GM12878 (cell line): Measurements from ENCODE around the gene ATXN2. TPM values are rescaled to one million over a fixed set of nuclear protein-coding genes. Genes with fewer than 3 reads are reported as not detected.

Experiments used
- ATAC-seq: fragments of 200-7000 bp; cut with Tn5 transposase; 3 replicates; pipeline ENCODE4 v1.9.1; 2020; ENCODE audit warnings: mild to moderate bottlenecking, moderate library complexity
- BruUV-seq: library from RNA; stranded (reverse); fragments of 400-500 nt; replicated peaks from 2 replicates; lab custom pipeline; 2021; lab: Mats Ljungman, UMichigan
- CTCF ChIA-PET: fragments of 300-600 bp; sonication (Branson Sonifier 250); formaldehyde crosslinking; extraction: SDS; loops from one replicate; lab custom pipeline; 2021; ENCODE audit warnings: inconsistent platforms; lab: Yijun Ruan, JAX
- POLR2A ChIA-PET: fragments of 350-600 bp; formaldehyde crosslinking; extraction: SDS; loops from one replicate; lab custom pipeline; 2021; ENCODE audit warnings: inconsistent platforms; lab: Charles Lee
- RAD21 ChIA-PET: fragments of 300-600 bp; sonication (Branson Sonifier 250); formaldehyde crosslinking; loops from one replicate; lab custom pipeline; 2023; ENCODE audit warnings: antibody characterized with exemption; ENCODE audit not compliant: unreplicated experiment; lab: Charles Lee
- SMC1A ChIA-PET: fragments of 300-600 bp; sonication (Branson Sonifier 250); formaldehyde crosslinking; loops from one replicate; lab custom pipeline; 2023; ENCODE audit not compliant: unreplicated experiment, uncharacterized antibody; lab: Charles Lee
- DNase-seq: peaks from one replicate; pipeline ENCODE4 v3.0.0-alpha.2; 2011; ENCODE audit warnings: low read depth, low spot score
- FAIRE-seq: peaks from 3 replicates; lab custom pipeline; 2011; peaks lifted over from hg19 to GRCh38; lab: Jason Lieb, UNC
- H2AFZ ChIP-seq: 2 replicates; pipeline ENCODE4 v1.6.0; 2011; ENCODE audit warnings: low read depth, low read length, control low read depth; ENCODE audit not compliant: control insufficient read depth
- H3K27ac ChIP-seq: 2 replicates; pipeline ENCODE4 v1.5.1; 2011; ENCODE audit warnings: control low read depth; ENCODE audit not compliant: control insufficient read depth, insufficient read depth
- H3K27me3 ChIP-seq, 2 experiments: replicated peaks in 1 of 2; 2 replicates each; pipeline versions ENCODE4 v1.6.0 to v1.6.1; 2011; ENCODE audit warnings: low read length in 1 of 2; ENCODE audit not compliant: control insufficient read depth in 2 of 2, insufficient read depth in 2 of 2
- H3K36me3 ChIP-seq, 2 experiments: 2 replicates each; pipeline ENCODE4 v1.5.1; 2011; ENCODE audit warnings: low read length in 1 of 2; ENCODE audit not compliant: control insufficient read depth in 2 of 2, insufficient read depth in 2 of 2
- H3K4me1 ChIP-seq: 2 replicates; pipeline ENCODE4 v1.6.1; 2011; ENCODE audit warnings: mild to moderate bottlenecking, low read length, moderate library complexity, mixed read lengths; ENCODE audit not compliant: control insufficient read depth, insufficient read depth
- H3K4me2 ChIP-seq: 2 replicates; pipeline ENCODE4 v1.6.0; 2011; ENCODE audit warnings: control low read depth; ENCODE audit not compliant: control insufficient read depth, insufficient read depth
- H3K4me3 ChIP-seq: fragments of 200-600 bp; sonication (generic); 2 replicates; pipeline ENCODE4 v1.5.1; 2016
- H3K79me2 ChIP-seq: 2 replicates; pipeline ENCODE4 v1.6.0; 2011; ENCODE audit warnings: low read length; ENCODE audit not compliant: control insufficient read depth, insufficient read depth
- H3K9ac ChIP-seq: 2 replicates; pipeline ENCODE4 v1.8.0; 2011; ENCODE audit warnings: low read length, control low read depth, mixed read lengths; ENCODE audit not compliant: control insufficient read depth, insufficient read depth
- H3K9me3 ChIP-seq: replicated peaks from 3 replicates; pipeline ENCODE4 v1.5.1; 2011; ENCODE audit warnings: mild to moderate bottlenecking, low read length; ENCODE audit not compliant: control insufficient read depth, insufficient read depth
- H4K20me1 ChIP-seq: 2 replicates; pipeline ENCODE4 v1.6.0; 2011; ENCODE audit not compliant: control insufficient read depth, insufficient read depth
- DPF2 ChIP-seq: fragments of 450-650 bp; IDR thresholded peaks from 2 replicates; pipeline ENCODE4 v1.6.1; 2017; ENCODE audit warnings: mild to moderate bottlenecking
- FOS ChIP-seq: IDR thresholded peaks from 3 replicates; pipeline ENCODE4 v1.6.1; 2011; ENCODE audit warnings: borderline replicate concordance; ENCODE audit not compliant: insufficient read length; ENCODE audit errors: extremely low read depth
- PAX8 ChIP-seq: fragments of 450-650 bp; IDR thresholded peaks from 2 replicates; pipeline ENCODE4 v1.6.1; 2017; ENCODE audit warnings: mild to moderate bottlenecking, moderate library complexity
- RELB ChIP-seq: fragments of 450-650 bp; IDR thresholded peaks from 2 replicates; pipeline ENCODE4 v1.6.1; 2017; ENCODE audit warnings: low read depth, mild to moderate bottlenecking, moderate library complexity
- SRF ChIP-seq, 2 experiments: IDR thresholded peaks; 2 replicates each; pipeline ENCODE4 v1.6.1; 2011; ENCODE audit warnings: low read depth in 2 of 2, low read length in 2 of 2, mild to moderate bottlenecking in 1 of 2, moderate library complexity in 1 of 2
- WGBS: methylation state at CpG from one replicate; pipeline ENCODE4 v1.1.6; 2016; ENCODE audit warnings: low lambda C conversion rate; ENCODE audit not compliant: insufficient replicate concordance, insufficient coverage; ENCODE audit errors: missing lambda C conversion rate; 5-methylcytosine and 5-hydroxymethylcytosine counted together
- in situ Hi-C: fragments of 300-500 bp; cut with MboI; formaldehyde crosslinking; loops from 9 replicates; pipeline ENCODE4 v1.14.3; 2018; ENCODE audit warnings: mixed read lengths
- intact Hi-C: fragments of 100-400 bp; cut with micrococcal nuclease; formaldehyde crosslinking; loops from one replicate; pipeline ENCODE4 v1.14.2; 2022; ENCODE audit not compliant: unreplicated experiment
- polyA plus RNA-seq, 11 experiments: library from polyadenylated mRNA; depleted of rRNA in 4 of 11; unstranded in 6 of 11; stranded (reverse) in 5 of 11; fragments of >200 nt; fragmentation: Nextera tagmentation in 4 of 11; fragmentation: Illumina TruSeq in 1 of 11; extraction: Ambion mirVana in 4 of 11; extraction: Trizol in 1 of 11; gene quantifications; 1 replicate in 1 of 11; 2 replicates in 10 of 11; pipeline versions ENCODE4 v1.2.1 to v1.2.3, GENCODE V29; 2011 to 2016; ENCODE audit warnings: inconsistent platforms in 2 of 11, missing spikeins in 2 of 11, low read depth in 1 of 11
- total RNA-seq, 4 experiments: library from RNA; depleted of rRNA in 3 of 4; stranded (reverse); fragments of >200 nt in 3 of 4; fragmentation: Illumina TruSeq in 1 of 4; extraction: Trizol in 1 of 4; gene quantifications; 2 replicates each; pipeline versions ENCODE4 v1.2.1 to v1.2.3, GENCODE V29; 2013 to 2021

The ATXN2 gene
- total and polyA plus RNA-seq, 10 of the 15 experiments (the other 5 are each of a cell fraction or from before 2014, with no cell fraction given) = 8.8 to 31.5 (median 19.0) TPM

DNA sequence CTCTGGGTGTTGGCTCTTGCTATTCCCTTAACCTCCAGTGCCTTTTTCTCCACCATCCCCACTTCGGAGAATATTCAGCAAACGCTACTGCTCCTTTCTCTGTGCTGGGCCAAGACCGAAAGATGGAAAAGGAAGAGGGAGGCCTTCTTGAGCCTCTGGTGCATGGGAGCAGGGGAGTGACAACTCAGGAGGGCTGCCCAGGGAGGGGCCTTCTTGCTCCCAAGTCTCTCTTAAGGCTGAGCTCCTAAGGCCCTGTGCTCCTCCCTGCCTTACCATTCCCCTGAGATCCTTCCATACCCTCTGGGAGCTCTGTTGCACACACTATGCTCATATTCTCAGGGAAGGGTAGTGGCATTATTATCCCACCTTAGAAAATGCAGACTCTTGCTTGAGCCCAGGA is 158.5 kb downstream of the ATXN2 start (continued):
- TF ChIP-seq RELB (no peak), DPF2 (no peak)

GRCh38 chr12:111440152-111440551 is 159.0 kb downstream of the ATXN2 start:
- H3K36me3 ChIP-seq = peaks cover 20 to 32% of the 10 kb centered on the region in 2 experiments
- DNase-seq (no peak), ATAC-seq (no peak), FAIRE-seq (no peak)
- WGBS = 88% methylated on average over 8 of the region's 8 CpGs
- H3K4me3 ChIP-seq = no peak overlapping the region
- peaks cover 91% of the 10 kb centered on the region for H3K4me1 ChIP-seq
- in situ Hi-C loops = loop anchor here (25.0 kb wide), 1 partner anchor 1772 kb away; the partner anchor contains the start of gene TPCN1
- POLR2A ChIA-PET = interaction anchor here (0.8 to 7.1 kb wide), 4 partner anchors 30 to 37 kb away, joined by 3 to 71 read pairs (median 27); partner anchors contain the start of gene SH2B3
- intact Hi-C loops = no loop called here
- H3K9me3 ChIP-seq = no peaks in the 10 kb centered on the region
- no peak overlapping the region for H3K9ac ChIP-seq
- 0 out of 2 replicates have a peak, but pooled peaks cover 2% of the 10 kb centered on the region for H4K20me1 ChIP-seq
- H3K4me2 ChIP-seq = no peak overlapping the region
- no peaks in the 10 kb centered on the region for H3K27me3 ChIP-seq
- SMC1A ChIA-PET = interaction anchor here (1.0 to 7.8 kb wide), 3 partner anchors 9 to 42 kb away, joined by 4 to 73 read pairs (median 4); no protein-coding TSS in a partner anchor
- H3K27ac ChIP-seq = no peak overlapping the region
- TF ChIP-seq PAX8 (no peak), SRF (IDR thresholded peaks at IDR 0.05; ENCODE audit: low read depth in 2 of 2, low read length in 2 of 2) (0 out of 4 replicates have a peak, but pooled peaks of 1 of the 2 experiments have one; percentile 2), FOS (no peak)
- no TSS peak for BruUV-seq
- RAD21 ChIA-PET = interaction anchor here (1.3 to 22.6 kb wide), 2 partner anchors 12 to 36 kb away, joined by 3 to 804 read pairs; partner anchors contain the start of gene SH2B3
- CTCF ChIA-PET = interaction anchor here (3.6 to 27.3 kb wide), 3 partner anchors 11 to 37 kb away, joined by 21 to 1117 read pairs (median 160); partner anchors contain the start of gene SH2B3
- no peak overlapping the region for H2AFZ ChIP-seq
- H3K79me2 ChIP-seq = peaks cover 88% of the 10 kb centered on the region
